ENCODE measurements around the gene XYLT1.

The XYLT1 gene

DNA sequence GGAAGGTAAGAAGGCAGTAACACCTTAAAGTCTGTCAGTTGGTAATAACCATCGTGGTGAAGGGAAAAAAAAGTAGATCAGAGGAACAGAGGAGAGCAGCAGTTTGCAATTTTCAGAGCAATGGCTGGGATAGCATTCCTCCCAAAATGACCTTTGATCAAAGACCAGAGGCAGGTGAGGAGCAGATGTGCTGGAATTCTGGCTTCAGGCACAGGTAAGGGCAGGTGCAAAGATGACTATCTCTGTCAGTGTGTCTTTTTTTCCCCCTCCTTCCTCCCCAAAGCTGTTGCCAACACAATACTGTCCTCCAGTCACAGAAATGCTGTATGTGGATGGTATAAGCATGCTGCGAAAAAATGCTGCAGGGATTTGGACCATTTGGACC lies 166.7 kb downstream of the XYLT1 start:
- no peak overlapping the region for H3K4me2 ChIP-seq
- no peaks in the 10 kb centered on the region for H3K36me3 ChIP-seq (ENCODE audit: insufficient read depth)
- H3K9ac ChIP-seq = no peak overlapping the region
- no peaks in the 10 kb centered on the region for H4K20me1 ChIP-seq (ENCODE audit: insufficient read depth)
- no peak overlapping the region for H3K27ac ChIP-seq
- no peaks in the 10 kb centered on the region for H3K27me3 ChIP-seq (ENCODE audit: insufficient read depth, low read depth)
- H3K79me2 ChIP-seq (ENCODE audit: insufficient read depth, low read depth) = no peaks in the 10 kb centered on the region
- TF ChIP-seq, protein P1, sequence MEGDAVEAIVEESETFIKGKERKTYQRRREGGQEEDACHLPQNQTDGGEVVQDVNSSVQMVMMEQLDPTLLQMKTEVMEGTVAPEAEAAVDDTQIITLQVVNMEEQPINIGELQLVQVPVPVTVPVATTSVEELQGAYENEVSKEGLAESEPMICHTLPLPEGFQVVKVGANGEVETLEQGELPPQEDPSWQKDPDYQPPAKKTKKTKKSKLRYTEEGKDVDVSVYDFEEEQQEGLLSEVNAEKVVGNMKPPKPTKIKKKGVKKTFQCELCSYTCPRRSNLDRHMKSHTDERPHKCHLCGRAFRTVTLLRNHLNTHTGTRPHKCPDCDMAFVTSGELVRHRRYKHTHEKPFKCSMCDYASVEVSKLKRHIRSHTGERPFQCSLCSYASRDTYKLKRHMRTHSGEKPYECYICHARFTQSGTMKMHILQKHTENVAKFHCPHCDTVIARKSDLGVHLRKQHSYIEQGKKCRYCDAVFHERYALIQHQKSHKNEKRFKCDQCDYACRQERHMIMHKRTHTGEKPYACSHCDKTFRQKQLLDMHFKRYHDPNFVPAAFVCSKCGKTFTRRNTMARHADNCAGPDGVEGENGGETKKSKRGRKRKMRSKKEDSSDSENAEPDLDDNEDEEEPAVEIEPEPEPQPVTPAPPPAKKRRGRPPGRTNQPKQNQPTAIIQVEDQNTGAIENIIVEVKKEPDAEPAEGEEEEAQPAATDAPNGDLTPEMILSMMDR (conservative IDR thresholded peaks at IDR 0.05; ENCODE audit: low read depth, low read length) = no peak
- no peak overlapping the region for H2AFZ ChIP-seq (ENCODE audit: low read depth)
- H3K4me1 ChIP-seq (ENCODE audit: low read depth, poor library complexity, severe bottlenecking) = peaks cover 27% of the 10 kb centered on the region
- H3K4me3 ChIP-seq (IDR thresholded peaks at IDR 0.05; ENCODE audit: insufficient read depth, low read depth, low read length) = no peak overlapping the region

DNA sequence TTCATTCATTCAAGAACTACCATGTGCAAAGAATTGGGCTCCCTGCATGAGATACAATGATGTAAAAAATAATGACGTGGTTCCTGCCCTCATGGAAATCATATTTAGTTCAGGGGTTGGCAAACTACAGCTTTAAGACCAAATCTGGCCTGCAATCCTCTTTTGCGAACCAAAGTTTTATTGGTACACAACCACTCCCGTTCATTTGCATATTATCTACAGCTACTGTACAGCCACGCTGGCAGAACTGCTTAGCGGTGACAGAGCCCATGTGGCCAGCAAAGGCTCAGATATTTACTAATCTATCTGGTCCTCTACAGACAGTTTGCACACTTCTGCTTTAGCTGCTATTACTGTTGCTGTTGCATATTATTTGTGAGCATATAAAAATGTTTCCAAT lies 167.7 kb downstream of the XYLT1 start:
- no peaks in the 10 kb centered on the region for H3K27me3 ChIP-seq (ENCODE audit: insufficient read depth, low read depth)
- peaks cover 27% of the 10 kb centered on the region for H3K4me1 ChIP-seq (ENCODE audit: low read depth, poor library complexity, severe bottlenecking)
- no peak overlapping the region for H3K4me3 ChIP-seq (IDR thresholded peaks at IDR 0.05; ENCODE audit: insufficient read depth, low read depth, low read length)
- H3K36me3 ChIP-seq (ENCODE audit: insufficient read depth) = no peaks in the 10 kb centered on the region
- TF ChIP-seq, protein P1 (conservative IDR thresholded peaks at IDR 0.05; ENCODE audit: low read depth, low read length) = no peak
- H3K79me2 ChIP-seq (ENCODE audit: insufficient read depth, low read depth) = no peaks in the 10 kb centered on the region
- H3K27ac ChIP-seq = no peak overlapping the region
- no peak overlapping the region for H2AFZ ChIP-seq (ENCODE audit: low read depth)
- H3K4me2 ChIP-seq = no peak overlapping the region
- H3K9ac ChIP-seq = no peak overlapping the region
- no peaks in the 10 kb centered on the region for H4K20me1 ChIP-seq (ENCODE audit: insufficient read depth)

DNA sequence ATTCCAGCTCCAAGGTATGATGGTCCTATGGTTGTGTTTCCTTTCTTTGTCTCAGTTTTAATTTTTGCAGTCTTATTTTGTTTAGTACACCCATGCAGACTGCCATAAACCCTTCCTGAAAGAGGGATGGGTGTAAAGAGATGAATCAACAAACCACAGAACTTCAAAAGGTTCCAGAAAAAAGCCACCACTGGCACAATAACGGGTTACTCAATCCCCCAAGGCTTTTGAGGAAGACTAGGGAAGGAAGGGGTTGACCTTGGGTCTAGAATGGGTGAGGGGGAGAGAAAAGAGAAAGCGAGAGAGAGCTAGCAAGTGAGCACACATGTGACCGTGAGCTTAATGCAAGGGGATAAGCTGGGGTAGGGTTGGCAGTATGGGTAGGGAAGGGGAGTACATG lies 168.1 kb downstream of the XYLT1 start:
- H3K4me2 ChIP-seq = no peak overlapping the region; the same call in 1 of the 2 replicates
- H4K20me1 ChIP-seq (ENCODE audit: insufficient read depth) = no peaks in the 10 kb centered on the region
- no peaks in the 10 kb centered on the region for H3K27me3 ChIP-seq (ENCODE audit: insufficient read depth, low read depth)
- no peak overlapping the region for H2AFZ ChIP-seq (ENCODE audit: low read depth)
- no peak overlapping the region for H3K27ac ChIP-seq
- no peaks in the 10 kb centered on the region for H3K36me3 ChIP-seq (ENCODE audit: insufficient read depth)
- no peak overlapping the region for H3K9ac ChIP-seq
- H3K79me2 ChIP-seq (ENCODE audit: insufficient read depth, low read depth) = no peaks in the 10 kb centered on the region
- H3K4me3 ChIP-seq (IDR thresholded peaks at IDR 0.05; ENCODE audit: insufficient read depth, low read depth, low read length) = no peak overlapping the region
- H3K4me1 ChIP-seq (ENCODE audit: low read depth, poor library complexity, severe bottlenecking) = peaks cover 27% of the 10 kb centered on the region
- TF ChIP-seq, protein P1 (conservative IDR thresholded peaks at IDR 0.05; ENCODE audit: low read depth, low read length) = no peak

DNA sequence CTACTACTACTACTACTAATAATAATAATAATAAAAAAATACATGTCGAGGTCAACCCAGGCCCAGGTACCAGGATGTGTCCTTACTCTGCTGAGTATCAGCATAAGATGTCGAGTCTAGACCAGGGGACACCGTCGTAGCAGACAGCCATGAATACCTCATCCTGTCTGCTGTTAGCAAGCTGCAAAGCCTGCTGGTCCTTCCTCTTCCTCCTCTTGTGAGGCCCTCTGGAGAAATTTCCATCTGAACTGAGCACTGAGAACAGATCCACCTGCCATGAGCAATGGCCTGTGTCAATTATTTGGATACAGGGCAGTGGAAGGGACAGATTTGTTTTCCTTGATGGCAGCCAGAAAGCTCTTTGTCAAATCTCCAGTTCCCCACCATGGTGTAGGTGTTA lies 168.5 kb downstream of the XYLT1 start:
- H3K79me2 ChIP-seq (ENCODE audit: insufficient read depth, low read depth) = no peaks in the 10 kb centered on the region
- no peak overlapping the region for H2AFZ ChIP-seq (ENCODE audit: low read depth)
- H3K36me3 ChIP-seq (ENCODE audit: insufficient read depth) = no peaks in the 10 kb centered on the region
- TF ChIP-seq, protein P1 (conservative IDR thresholded peaks at IDR 0.05; ENCODE audit: low read depth, low read length) = no peak
- H3K4me3 ChIP-seq (IDR thresholded peaks at IDR 0.05; ENCODE audit: insufficient read depth, low read depth, low read length) = no peak overlapping the region
- no peak overlapping the region for H3K27ac ChIP-seq
- no peak overlapping the region for H3K9ac ChIP-seq
- no peaks in the 10 kb centered on the region for H3K27me3 ChIP-seq (ENCODE audit: insufficient read depth, low read depth)
- no peak overlapping the region for H3K4me2 ChIP-seq
- H3K4me1 ChIP-seq (ENCODE audit: low read depth, poor library complexity, severe bottlenecking) = peaks cover 27% of the 10 kb centered on the region
- H4K20me1 ChIP-seq (ENCODE audit: insufficient read depth) = no peaks in the 10 kb centered on the region
